RWPE2 (cell line): ENCODE measurements around the gene GALNT17.

Experiments
- ATAC-seq: fragments of 200-7000 bp; cut with Tn5 transposase; 3 replicates; pipeline ENCODE4 v1.9.1; 2021; ENCODE audit warnings: low read depth
- DNase-seq: peaks from one replicate; pipeline ENCODE4 v3.0.0-alpha.2; 2020; ENCODE audit warnings: low spot score
- H3K27ac ChIP-seq: fragments of 450-650 bp; 2 replicates; pipeline ENCODE4 v1.5.1; 2017; ENCODE audit warnings: mild to moderate bottlenecking; ENCODE audit not compliant: poor library complexity, severe bottlenecking
- H3K27me3 ChIP-seq: fragments of 250-450 bp; sonication (Bioruptor Pico); 2 replicates; pipeline ENCODE4 v1.5.1; 2021; ENCODE audit warnings: mild to moderate bottlenecking, moderate library complexity; ENCODE audit not compliant: insufficient read depth, poor library complexity, severe bottlenecking
- H3K36me3 ChIP-seq: fragments of 250-450 bp; sonication (Bioruptor Pico); 2 replicates; pipeline ENCODE4 v1.5.1; 2020; ENCODE audit warnings: low read depth, mild to moderate bottlenecking, moderate library complexity
- H3K4me1 ChIP-seq: fragments of 250-450 bp; sonication (Bioruptor Pico); 2 replicates; pipeline ENCODE4 v1.5.1; 2021; ENCODE audit warnings: mild to moderate bottlenecking, moderate library complexity; ENCODE audit not compliant: insufficient read depth, poor library complexity, severe bottlenecking
- H3K4me3 ChIP-seq: fragments of 250-450 bp; sonication (Bioruptor Pico); 2 replicates; pipeline ENCODE4 v1.5.1; 2021; ENCODE audit warnings: mild to moderate bottlenecking, moderate library complexity; ENCODE audit not compliant: severe bottlenecking
- H3K9me3 ChIP-seq: fragments of 250-450 bp; sonication (Bioruptor Pico); 2 replicates; pipeline ENCODE4 v1.5.1; 2021; ENCODE audit warnings: mild to moderate bottlenecking, moderate library complexity; ENCODE audit not compliant: severe bottlenecking
- CTCF ChIP-seq: fragments of 450-650 bp; IDR thresholded peaks from one replicate; pipeline ENCODE4 v1.5.1; 2017; ENCODE audit warnings: mild to moderate bottlenecking, moderate library complexity; ENCODE audit not compliant: poor library complexity, severe bottlenecking

GALNT17 gene

DNA sequence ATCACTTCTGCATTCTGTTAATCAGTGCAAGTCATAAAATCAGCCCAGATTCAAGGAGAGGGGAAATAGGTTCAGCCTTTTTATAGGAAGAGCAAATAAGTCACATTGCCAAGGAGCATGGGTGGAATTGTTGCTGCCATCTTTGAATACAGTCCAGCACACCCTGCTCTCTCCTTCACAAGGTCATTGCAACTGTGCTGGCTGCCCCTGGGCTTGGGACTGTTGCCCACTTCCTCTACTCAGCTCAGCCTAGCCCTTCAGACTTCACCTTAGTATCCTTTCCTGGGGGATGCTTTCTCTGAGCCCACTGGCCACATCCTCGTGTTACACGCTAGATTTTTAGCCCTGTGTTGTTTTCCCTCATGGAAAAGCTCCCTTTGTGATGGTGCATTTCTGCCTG, 527.7 kb downstream of the GALNT17 start:
- no peak for ATAC-seq
- H3K27ac ChIP-seq, result no peak overlapping the region

GRCh38 chr7:71661671-71662224, 529.8 kb downstream of the GALNT17 start:
- Histone ChIP-seq H3K4me1 (no peaks in the 10 kb centered on the region), H3K4me3 (no peak overlapping the region), H3K36me3 (no peaks in the 10 kb centered on the region), H3K27me3 (no peaks in the 10 kb centered on the region), H3K9me3 (no peaks in the 10 kb centered on the region), H3K27ac (no peak overlapping the region)
- no peak for TF ChIP-seq CTCF
- no peak for DNase-seq
- no peak for ATAC-seq

More for the DNA sequence above, 527.7 kb downstream of the GALNT17 start:
- H3K36me3 ChIP-seq, result no peaks in the 10 kb centered on the region
- no peak overlapping the region for H3K4me3 ChIP-seq
- no peak for DNase-seq
- TF ChIP-seq CTCF, result no peak
- H3K9me3 ChIP-seq, result no peaks in the 10 kb centered on the region
- no peaks in the 10 kb centered on the region for H3K27me3 ChIP-seq
- no peaks in the 10 kb centered on the region for H3K4me1 ChIP-seq

- no peak overlapping the region for H3K27ac ChIP-seq
- H3K27me3 ChIP-seq, result no peaks in the 10 kb centered on the region
- no peaks in the 10 kb centered on the region for H3K4me1 ChIP-seq
- ATAC-seq, result no peak
- no peak for TF ChIP-seq CTCF
- H3K36me3 ChIP-seq, result no peaks in the 10 kb centered on the region
- DNase-seq, result no peak
- no peaks in the 10 kb centered on the region for H3K9me3 ChIP-seq
- no peak overlapping the region for H3K4me3 ChIP-seq
Measured at GRCh38 chr7:71665716-71666115, 533.8 kb downstream of the GALNT17 start.

- ATAC-seq (no peak), DNase-seq (no peak)
- Histone ChIP-seq H3K9me3 (no peaks in the 10 kb centered on the region), H3K4me3 (no peak overlapping the region), H3K36me3 (no peaks in the 10 kb centered on the region), H3K27me3 (no peaks in the 10 kb centered on the region), H3K4me1 (no peaks in the 10 kb centered on the region), H3K27ac (no peak overlapping the region)
- TF ChIP-seq CTCF, result no peak
Measured at GRCh38 chr7:71668572-71668971, 536.6 kb downstream of the GALNT17 start.

DNA sequence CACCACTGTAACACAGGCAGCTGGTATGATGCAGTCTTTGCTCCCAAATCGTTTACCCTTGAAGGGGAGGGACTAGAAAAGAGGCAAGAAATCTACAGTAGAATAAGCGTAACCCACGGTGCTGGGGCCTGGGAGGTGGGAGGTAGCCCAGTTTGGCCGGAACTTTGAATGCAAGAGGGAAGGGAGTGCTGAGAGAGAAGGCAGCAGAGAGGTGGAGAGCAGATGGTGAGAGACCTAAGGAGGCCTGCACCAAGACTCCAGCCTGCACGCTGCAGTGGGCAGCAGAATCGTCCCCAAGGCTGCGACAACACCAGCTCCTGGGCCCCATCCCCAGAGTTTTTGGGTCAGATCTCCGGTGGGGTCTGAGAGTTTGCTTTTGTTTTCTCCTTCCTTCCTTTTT, 547.5 kb downstream of the GALNT17 start:
- Histone ChIP-seq H3K36me3 (no peaks in the 10 kb centered on the region), H3K4me1 (no peaks in the 10 kb centered on the region), H3K27ac (no peak overlapping the region), H3K27me3 (no peaks in the 10 kb centered on the region), H3K9me3 (peaks cover 2% of the 10 kb centered on the region), H3K4me3 (no peak overlapping the region)
- no peak for DNase-seq
- no peak for ATAC-seq
- no peak for TF ChIP-seq CTCF
